ENCODE data around the gene RANBP17.

DNA sequence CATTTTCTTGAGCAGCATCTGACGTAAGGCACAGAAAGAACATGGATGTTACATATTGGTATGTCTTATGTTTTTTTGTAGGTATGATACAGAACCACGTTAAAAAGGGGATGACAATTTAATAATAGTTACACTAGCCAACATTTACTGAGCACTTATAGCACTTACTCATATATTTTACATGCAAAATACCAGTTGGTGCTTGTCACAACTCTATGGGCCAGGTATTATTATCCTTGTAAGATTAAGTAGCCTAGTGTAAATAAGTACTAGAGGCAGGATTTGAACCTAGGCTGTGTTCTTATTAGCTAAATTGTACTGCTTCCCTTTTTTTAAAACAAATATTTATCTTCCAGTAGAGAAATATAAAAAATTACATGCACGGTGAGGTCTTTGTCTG is 83.5 kb downstream of the RANBP17 start:
- TF ChIP-seq ELF4 (IDR thresholded peaks at IDR 0.05) (no peak), SUZ12 (IDR thresholded peaks at IDR 0.05) (no peak)

Measured in HEK293T (cell line).